H9 (cell line): ENCODE results near the gene ZDHHC13. TPM values are rescaled to one million over a fixed set of nuclear protein-coding genes. Genes with fewer than 3 reads are reported as not detected.

Experiments
- DNase-seq: peaks from one replicate; pipeline ENCODE4 v3.0.0-alpha.2; 2017
- H2AFZ ChIP-seq: one replicate; pipeline ENCODE4 v1.6.1; 2013; ENCODE audit warnings: mild to moderate bottlenecking, low read length, control low read depth, moderate library complexity
- H2AK5ac ChIP-seq: 2 replicates; pipeline ENCODE4 v1.6.1; 2013; ENCODE audit warnings: low read length, control low read depth, mixed read lengths; ENCODE audit not compliant: insufficient read length
- H2BK120ac ChIP-seq: one replicate; pipeline ENCODE4 v1.6.1; 2013; ENCODE audit warnings: low read depth, mild to moderate bottlenecking, low read length, control low read depth, inconsistent platforms; ENCODE audit not compliant: poor library complexity, severe bottlenecking
- H2BK12ac ChIP-seq: 2 replicates; pipeline ENCODE4 v1.6.1; 2013; ENCODE audit warnings: low read length, control low read depth, mixed read lengths, low read depth; ENCODE audit not compliant: insufficient read length
- H2BK15ac ChIP-seq: 2 replicates; pipeline ENCODE4 v1.6.1; 2013; ENCODE audit warnings: low read depth, low read length, control low read depth
- H2BK20ac ChIP-seq: one replicate; pipeline ENCODE4 v1.6.1; 2013; ENCODE audit warnings: low read depth, mild to moderate bottlenecking, low read length, control low read depth, inconsistent platforms; ENCODE audit not compliant: poor library complexity, severe bottlenecking
- H2BK5ac ChIP-seq: 2 replicates; pipeline ENCODE4 v1.6.1; 2013; ENCODE audit warnings: low read length, control low read depth, mixed read lengths; ENCODE audit not compliant: insufficient read length
- H3K14ac ChIP-seq: 2 replicates; pipeline ENCODE4 v1.6.1; 2013; ENCODE audit warnings: low read length, control low read depth; ENCODE audit not compliant: insufficient read depth
- H3K18ac ChIP-seq: 2 replicates; pipeline ENCODE4 v1.6.1; 2013; ENCODE audit warnings: low read depth, mild to moderate bottlenecking, mixed read lengths, low read length, control low read depth; ENCODE audit not compliant: insufficient read length
- H3K23ac ChIP-seq: 2 replicates; pipeline ENCODE4 v1.6.1; 2013; ENCODE audit warnings: low read length, control low read depth, mixed read lengths, low read depth; ENCODE audit not compliant: insufficient read length
- H3K23me2 ChIP-seq: 2 replicates; pipeline ENCODE4 v1.6.1; 2013; ENCODE audit warnings: low read depth, mild to moderate bottlenecking, mixed read lengths, low read length, control low read depth; ENCODE audit not compliant: insufficient read length, poor library complexity, severe bottlenecking
- H3K27ac ChIP-seq: 2 replicates; pipeline ENCODE4 v1.5.1; 2013; ENCODE audit warnings: low read length, control low read depth, mixed read lengths, low read depth; ENCODE audit not compliant: insufficient read length
- H3K27me3 ChIP-seq: 2 replicates; pipeline ENCODE4 v1.6.1; 2013; ENCODE audit warnings: low read length, control low read depth, inconsistent platforms; ENCODE audit not compliant: insufficient read depth
- H3K4ac ChIP-seq: 2 replicates; pipeline ENCODE4 v1.6.1; 2013; ENCODE audit warnings: low read depth, mild to moderate bottlenecking, control low read depth, inconsistent platforms, low read length, moderate library complexity
- H3K4me1 ChIP-seq: 2 replicates; pipeline ENCODE4 v1.6.1; 2013; ENCODE audit warnings: low read length, control low read depth, inconsistent platforms; ENCODE audit not compliant: insufficient read depth
- H3K4me2 ChIP-seq: 2 replicates; pipeline ENCODE4 v1.6.1; 2013; ENCODE audit warnings: low read length, control low read depth, mixed read lengths; ENCODE audit not compliant: insufficient read length, insufficient read depth
- H3K56ac ChIP-seq: 2 replicates; pipeline ENCODE4 v1.6.1; 2013; ENCODE audit warnings: low read depth, mild to moderate bottlenecking, mixed read lengths, low read length, control low read depth; ENCODE audit not compliant: insufficient read length
- H3K79me1 ChIP-seq: 2 replicates; pipeline ENCODE4 v1.6.1; 2013; ENCODE audit warnings: low read depth, mild to moderate bottlenecking, moderate library complexity, low read length, control low read depth, inconsistent platforms; ENCODE audit not compliant: insufficient read depth, poor library complexity, severe bottlenecking
- H3K79me2 ChIP-seq: 2 replicates; pipeline ENCODE4 v1.6.1; 2013; ENCODE audit warnings: low read length, control low read depth, inconsistent platforms; ENCODE audit not compliant: insufficient read depth
- H3K9ac ChIP-seq: 2 replicates; pipeline ENCODE4 v1.6.1; 2013; ENCODE audit warnings: low read length, control low read depth, mixed read lengths; ENCODE audit not compliant: insufficient read length; ENCODE audit errors: extremely low read depth
- H3K9me3 ChIP-seq: one replicate; pipeline ENCODE4 v1.6.1; 2013; ENCODE audit warnings: low read depth, low read length, inconsistent platforms; ENCODE audit not compliant: control insufficient read depth
- H3T11ph ChIP-seq: one replicate; pipeline ENCODE4 v1.6.1; 2013; ENCODE audit warnings: mild to moderate bottlenecking, low read length, control low read depth, inconsistent platforms
- H4K20me1 ChIP-seq: one replicate; pipeline ENCODE4 v1.6.1; 2013; ENCODE audit not compliant: control insufficient read depth, insufficient read length, insufficient read depth
- H4K5ac ChIP-seq: 2 replicates; pipeline ENCODE4 v1.6.1; 2013; ENCODE audit warnings: low read depth, mild to moderate bottlenecking, mixed read lengths, low read length, control low read depth; ENCODE audit not compliant: insufficient read length
- H4K8ac ChIP-seq: replicated peaks from 2 replicates; pipeline ENCODE4 v1.6.1; 2013; ENCODE audit warnings: low read length, control low read depth, mixed read lengths, low read depth; ENCODE audit not compliant: insufficient read length
- H4K91ac ChIP-seq: 2 replicates; pipeline ENCODE4 v1.6.1; 2013; ENCODE audit warnings: low read depth, mild to moderate bottlenecking, moderate library complexity, mixed read lengths, low read length, control low read depth; ENCODE audit not compliant: insufficient read length
- H3K27ac Mint-ChIP-seq, 3 experiments: 2 replicates in 2 of 3; 3 replicates in 1 of 3; pipeline ENCODE4 v1.8.0; 2020 to 2021; ENCODE audit warnings: mixed read lengths in 3 of 3, mild to moderate bottlenecking in 1 of 3, moderate library complexity in 1 of 3
- H3K27me3 Mint-ChIP-seq: 2 replicates; pipeline ENCODE4 v1.8.0; 2021; ENCODE audit warnings: low read depth, mild to moderate bottlenecking, moderate library complexity, mixed read lengths
- H3K36me3 Mint-ChIP-seq, 3 experiments: 2 replicates in 2 of 3; 3 replicates in 1 of 3; pipeline ENCODE4 v1.8.0; 2020 to 2021; ENCODE audit warnings: low read depth in 3 of 3, mixed read lengths in 3 of 3; ENCODE audit not compliant: insufficient read depth in 1 of 3
- H3K4me1 Mint-ChIP-seq, 2 experiments: 2 replicates each; pipeline ENCODE4 v1.8.0; 2020; ENCODE audit warnings: mixed read lengths in 2 of 2
- H3K4me3 Mint-ChIP-seq, 2 experiments: 2 replicates in 1 of 2; 3 replicates in 1 of 2; pipeline ENCODE4 v1.8.0; 2020 to 2021; ENCODE audit warnings: mild to moderate bottlenecking in 2 of 2, mixed read lengths in 2 of 2, moderate library complexity in 1 of 2
- H3K9me3 Mint-ChIP-seq, 2 experiments: 2 replicates in 1 of 2; 3 replicates in 1 of 2; pipeline ENCODE4 v1.8.0; 2020; ENCODE audit warnings: mild to moderate bottlenecking in 2 of 2, mixed read lengths in 2 of 2, moderate library complexity in 1 of 2
- WGBS: extraction: QIAGEN DNeasy Blood & Tissue Kit; methylation state at CpG from one replicate; pipeline ENCODE4 v1.1.7; 2013; ENCODE audit warnings: missing lambda C conversion rate, low lambda C conversion rate, mixed read lengths; ENCODE audit not compliant: insufficient read length; ENCODE audit errors: extremely low coverage; 5-methylcytosine and 5-hydroxymethylcytosine counted together
- total RNA-seq: library from RNA; stranded (reverse); gene quantifications from 2 replicates; pipeline ENCODE4 v1.2.1, GENCODE V29; 2021
- TF ChIP-seq, protein P1 (sequence below): fragments of 200-600 bp; sonication (generic); conservative IDR thresholded peaks from 3 replicates; pipeline ENCODE4 v1.8.0; 2021; ENCODE audit warnings: antibody characterized with exemption, mild to moderate bottlenecking

ZDHHC13 gene
- total RNA-seq, 1 experiment from 2014 or later = 20.9 TPM

DNA sequence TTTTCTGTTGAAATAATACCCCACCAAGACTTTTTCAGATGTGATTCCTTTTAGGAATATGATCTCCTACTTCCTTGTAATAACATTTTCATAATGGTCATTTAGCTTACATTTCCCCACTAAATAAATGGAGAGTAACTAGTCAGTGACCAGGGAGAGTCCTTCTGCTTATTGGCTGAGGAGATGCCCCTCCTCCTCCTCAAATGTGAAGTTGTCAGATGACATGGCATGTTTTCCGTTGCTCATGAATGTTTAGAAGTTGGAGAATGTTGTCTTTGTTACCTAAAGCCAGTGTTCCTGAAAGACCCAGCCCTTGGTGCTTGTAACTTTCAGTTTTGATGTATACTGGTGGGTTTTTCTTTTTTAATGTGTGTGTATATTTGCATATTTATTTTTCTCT is 46.6 kb downstream of the ZDHHC13 start:
- Histone ChIP-seq H3K56ac (no peak overlapping the region), H4K91ac (no peak overlapping the region), H2AFZ (no peak overlapping the region), H3K27ac (no peak overlapping the region), H3K79me2 (no peaks in the 10 kb centered on the region), H2BK20ac (no peak overlapping the region), H2BK12ac (no peak overlapping the region), H4K20me1 (no peaks in the 10 kb centered on the region), H2BK5ac (no peak overlapping the region), H4K8ac (no peak overlapping the region), H3K9ac (no peak overlapping the region), H2AK5ac (no peak overlapping the region), H3K79me1 (no peaks in the 10 kb centered on the region), H2BK120ac (no peak overlapping the region), H3K27me3 (no peaks in the 10 kb centered on the region), H3T11ph (no peak overlapping the region), H4K5ac (no peak overlapping the region), H3K14ac (no peak overlapping the region), H3K18ac (no peak overlapping the region), H3K9me3 (no peaks in the 10 kb centered on the region), H2BK15ac (no peak overlapping the region), H3K4me2 (no peak overlapping the region), H3K4me1 (no peaks in the 10 kb centered on the region), H3K23ac (no peak overlapping the region), H3K23me2 (no peaks in the 10 kb centered on the region), H3K4ac (no peak overlapping the region)
- peaks cover 11 to 49% (median 44%) of the 10 kb centered on the region in 3 experiments; a peak in 5 of 7 replicates for H3K36me3 Mint-ChIP-seq
- TF ChIP-seq, protein P1, sequence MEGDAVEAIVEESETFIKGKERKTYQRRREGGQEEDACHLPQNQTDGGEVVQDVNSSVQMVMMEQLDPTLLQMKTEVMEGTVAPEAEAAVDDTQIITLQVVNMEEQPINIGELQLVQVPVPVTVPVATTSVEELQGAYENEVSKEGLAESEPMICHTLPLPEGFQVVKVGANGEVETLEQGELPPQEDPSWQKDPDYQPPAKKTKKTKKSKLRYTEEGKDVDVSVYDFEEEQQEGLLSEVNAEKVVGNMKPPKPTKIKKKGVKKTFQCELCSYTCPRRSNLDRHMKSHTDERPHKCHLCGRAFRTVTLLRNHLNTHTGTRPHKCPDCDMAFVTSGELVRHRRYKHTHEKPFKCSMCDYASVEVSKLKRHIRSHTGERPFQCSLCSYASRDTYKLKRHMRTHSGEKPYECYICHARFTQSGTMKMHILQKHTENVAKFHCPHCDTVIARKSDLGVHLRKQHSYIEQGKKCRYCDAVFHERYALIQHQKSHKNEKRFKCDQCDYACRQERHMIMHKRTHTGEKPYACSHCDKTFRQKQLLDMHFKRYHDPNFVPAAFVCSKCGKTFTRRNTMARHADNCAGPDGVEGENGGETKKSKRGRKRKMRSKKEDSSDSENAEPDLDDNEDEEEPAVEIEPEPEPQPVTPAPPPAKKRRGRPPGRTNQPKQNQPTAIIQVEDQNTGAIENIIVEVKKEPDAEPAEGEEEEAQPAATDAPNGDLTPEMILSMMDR = no peak
- no peak for DNase-seq
- no peaks in the 10 kb centered on the region for H3K9me3 Mint-ChIP-seq
- no peaks in the 10 kb centered on the region for H3K27me3 Mint-ChIP-seq
- no peak overlapping the region for H3K4me3 Mint-ChIP-seq
- H3K27ac Mint-ChIP-seq = peak overlapping the region in 1 of 3 experiments; percentile 34; a peak in 1 of 7 replicates
- no CpG with 5 or more reads among the region's 1 CpG for WGBS
- H3K4me1 Mint-ChIP-seq = no peaks in the 10 kb centered on the region
